Neural cell (in vitro differentiated cells): ENCODE data around the gene MOGAT1. TPM values are rescaled to one million over a fixed set of nuclear protein-coding genes. Genes with fewer than 3 reads are reported as not detected.

Experiments
- H2AFZ ChIP-seq: fragments of 200-600, 300-800 bp; sonication (generic), shearing (Covaris generic); 2 replicates; pipeline ENCODE4 v1.6.0; 2014; ENCODE audit warnings: low read depth, mild to moderate bottlenecking, antibody characterized with exemption, low read length, moderate library complexity
- H3F3A ChIP-seq: fragments of 200-600 bp; shearing (Covaris generic); 2 replicates; pipeline ENCODE4 v1.6.1; 2016; ENCODE audit warnings: mild to moderate bottlenecking, moderate library complexity, mixed read lengths, antibody characterized with exemption, low read length; ENCODE audit not compliant: insufficient read depth, poor library complexity, severe bottlenecking
- H3K27ac ChIP-seq: fragments of 200-600, 300-800 bp; sonication (generic), shearing (Covaris generic); 2 replicates; pipeline ENCODE4 v1.5.1; 2014; ENCODE audit warnings: mild to moderate bottlenecking, low read length, moderate library complexity
- H3K27me3 ChIP-seq: fragments of 300-800, 200-600 bp; sonication (generic), shearing (Covaris generic); 2 replicates; pipeline ENCODE4 v1.6.0; 2014; ENCODE audit warnings: mild to moderate bottlenecking, low read depth, low read length, moderate library complexity; ENCODE audit not compliant: insufficient read depth
- H3K36me3 ChIP-seq: fragments of 300-800, 200-600 bp; sonication (generic), shearing (Covaris generic); 2 replicates; pipeline ENCODE4 v1.5.1; 2014; ENCODE audit warnings: mild to moderate bottlenecking, antibody characterized with exemption, low read length, moderate library complexity; ENCODE audit not compliant: insufficient read depth
- H3K4me2 ChIP-seq: fragments of 300-800, 200-600 bp; sonication (generic), shearing (Covaris generic); 2 replicates; pipeline ENCODE4 v1.6.0; 2014; ENCODE audit warnings: mild to moderate bottlenecking, low read length
- H3K4me3 ChIP-seq: fragments of 300-800, 200-600 bp; sonication (generic), shearing (Covaris generic); 2 replicates; pipeline ENCODE4 v1.5.1; 2014; ENCODE audit warnings: mild to moderate bottlenecking, low read length, moderate library complexity
- H3K79me2 ChIP-seq: fragments of 200-600 bp; shearing (Covaris generic); replicated peaks from 2 replicates; pipeline ENCODE4 v1.6.0; 2014; ENCODE audit warnings: mild to moderate bottlenecking, low read length, moderate library complexity; ENCODE audit not compliant: insufficient read depth
- H3K9ac ChIP-seq: fragments of 300-800, 200-600 bp; sonication (generic), shearing (Covaris generic); 2 replicates; pipeline ENCODE4 v1.6.1; 2016; ENCODE audit warnings: mild to moderate bottlenecking, low read length, mixed read lengths
- H3K9me2 ChIP-seq: fragments of 200-600 bp; shearing (Covaris generic); 2 replicates; pipeline ENCODE4 v1.6.1; 2016; ENCODE audit warnings: mild to moderate bottlenecking, low read length, mixed read lengths; ENCODE audit not compliant: insufficient read depth
- H3K9me3 ChIP-seq: fragments of 200-600, 300-800 bp; sonication (generic), shearing (Covaris generic); 2 replicates; pipeline ENCODE4 v1.6.1; 2016; ENCODE audit warnings: mild to moderate bottlenecking, mixed run types, low read length, moderate library complexity, mixed read lengths
- H4K20me1 ChIP-seq: fragments of 200-600 bp; shearing (Covaris generic); 2 replicates; pipeline ENCODE4 v1.6.1; 2016; ENCODE audit warnings: mild to moderate bottlenecking, mixed run types; ENCODE audit not compliant: insufficient read depth
- CTCF ChIP-seq: fragments of 450-650 bp; IDR thresholded peaks from 2 replicates; pipeline ENCODE4 v1.5.1; 2014; ENCODE audit warnings: antibody characterized with exemption, mild to moderate bottlenecking, moderate library complexity; ENCODE audit not compliant: poor library complexity, severe bottlenecking
- EP300 ChIP-seq: fragments of 450-650 bp; conservative IDR thresholded peaks from 2 replicates; pipeline ENCODE4 v1.6.1; 2014; ENCODE audit warnings: antibody characterized with exemption, mild to moderate bottlenecking, moderate library complexity; ENCODE audit not compliant: poor library complexity, severe bottlenecking
- EZH2 ChIP-seq: fragments of 200-600, 300-800 bp; shearing (Covaris generic), sonication (generic); IDR thresholded peaks from 2 replicates; pipeline ENCODE4 v1.6.1; 2014; ENCODE audit warnings: antibody characterized with exemption, low read length, borderline replicate concordance, mild to moderate bottlenecking; ENCODE audit not compliant: insufficient read depth, poor library complexity, severe bottlenecking
- MXI1 ChIP-seq: fragments of 450-650 bp; conservative IDR thresholded peaks from 2 replicates; pipeline ENCODE4 v1.6.1; 2014; ENCODE audit warnings: antibody characterized with exemption, mild to moderate bottlenecking; ENCODE audit not compliant: poor library complexity, severe bottlenecking
- POLR2AphosphoS5 ChIP-seq: IDR thresholded peaks from 2 replicates; pipeline ENCODE4 v1.6.1; 2012
- RAD21 ChIP-seq: fragments of 450-650 bp; conservative IDR thresholded peaks from 2 replicates; pipeline ENCODE4 v1.6.1; 2014; ENCODE audit warnings: antibody characterized with exemption, mild to moderate bottlenecking, moderate library complexity
- SMC3 ChIP-seq: fragments of 450-650 bp; conservative IDR thresholded peaks from 2 replicates; pipeline ENCODE4 v1.6.1; 2014; ENCODE audit warnings: antibody characterized with exemption, mild to moderate bottlenecking, moderate library complexity; ENCODE audit not compliant: poor library complexity
- TAF1 ChIP-seq: IDR thresholded peaks from 2 replicates; pipeline ENCODE4 v1.6.1; 2012; ENCODE audit warnings: low read depth
- polyA plus RNA-seq: library from polyadenylated mRNA; depleted of rRNA; stranded (reverse); fragments of >200 nt; gene quantifications from 2 replicates; pipeline ENCODE4 v1.2.3, GENCODE V29; 2014
- TF ChIP-seq, protein P1 (sequence below): IDR thresholded peaks from 2 replicates; pipeline ENCODE4 v1.6.1; 2012; ENCODE audit warnings: borderline replicate concordance

The MOGAT1 gene
- polyA plus RNA-seq, 1 donor from 2014 or later = not detected

DNA sequence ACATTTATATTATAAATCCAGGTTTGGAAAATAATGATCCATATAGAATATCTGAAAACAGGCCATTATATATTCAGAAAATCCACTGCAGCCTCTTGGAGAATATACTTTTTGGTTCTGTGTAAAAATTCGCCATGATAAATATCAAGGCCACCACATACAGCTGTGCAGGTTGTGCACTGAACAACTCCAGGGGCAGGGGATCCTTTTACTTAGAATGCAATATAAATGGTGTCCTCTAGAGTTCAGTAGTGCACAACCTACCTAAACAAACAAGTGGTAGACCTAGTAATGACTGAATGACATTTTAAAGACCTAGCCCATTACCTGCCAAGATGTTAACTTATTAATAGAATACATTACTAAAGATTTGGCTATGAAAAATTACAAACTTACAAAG, 22.4 kb downstream of the MOGAT1 start:
- H3K79me2 ChIP-seq = no peaks in the 10 kb centered on the region
- no peaks in the 10 kb centered on the region for H3K36me3 ChIP-seq
- H3K4me2 ChIP-seq = no peak overlapping the region
- H3K9ac ChIP-seq = no peak overlapping the region
- no peaks in the 10 kb centered on the region for H3K9me3 ChIP-seq
- H3K9me2 ChIP-seq = no peaks in the 10 kb centered on the region
- no peaks in the 10 kb centered on the region for H4K20me1 ChIP-seq
- H2AFZ ChIP-seq = no peak overlapping the region
- H3K27ac ChIP-seq = no peak overlapping the region
- TF ChIP-seq CTCF (no peak), MXI1 (no peak), EP300 (no peak), TAF1 (no peak), EZH2 (no peak), SMC3 (no peak), RAD21 (no peak), POLR2AphosphoS5 (no peak)
- TF ChIP-seq, protein P1, sequence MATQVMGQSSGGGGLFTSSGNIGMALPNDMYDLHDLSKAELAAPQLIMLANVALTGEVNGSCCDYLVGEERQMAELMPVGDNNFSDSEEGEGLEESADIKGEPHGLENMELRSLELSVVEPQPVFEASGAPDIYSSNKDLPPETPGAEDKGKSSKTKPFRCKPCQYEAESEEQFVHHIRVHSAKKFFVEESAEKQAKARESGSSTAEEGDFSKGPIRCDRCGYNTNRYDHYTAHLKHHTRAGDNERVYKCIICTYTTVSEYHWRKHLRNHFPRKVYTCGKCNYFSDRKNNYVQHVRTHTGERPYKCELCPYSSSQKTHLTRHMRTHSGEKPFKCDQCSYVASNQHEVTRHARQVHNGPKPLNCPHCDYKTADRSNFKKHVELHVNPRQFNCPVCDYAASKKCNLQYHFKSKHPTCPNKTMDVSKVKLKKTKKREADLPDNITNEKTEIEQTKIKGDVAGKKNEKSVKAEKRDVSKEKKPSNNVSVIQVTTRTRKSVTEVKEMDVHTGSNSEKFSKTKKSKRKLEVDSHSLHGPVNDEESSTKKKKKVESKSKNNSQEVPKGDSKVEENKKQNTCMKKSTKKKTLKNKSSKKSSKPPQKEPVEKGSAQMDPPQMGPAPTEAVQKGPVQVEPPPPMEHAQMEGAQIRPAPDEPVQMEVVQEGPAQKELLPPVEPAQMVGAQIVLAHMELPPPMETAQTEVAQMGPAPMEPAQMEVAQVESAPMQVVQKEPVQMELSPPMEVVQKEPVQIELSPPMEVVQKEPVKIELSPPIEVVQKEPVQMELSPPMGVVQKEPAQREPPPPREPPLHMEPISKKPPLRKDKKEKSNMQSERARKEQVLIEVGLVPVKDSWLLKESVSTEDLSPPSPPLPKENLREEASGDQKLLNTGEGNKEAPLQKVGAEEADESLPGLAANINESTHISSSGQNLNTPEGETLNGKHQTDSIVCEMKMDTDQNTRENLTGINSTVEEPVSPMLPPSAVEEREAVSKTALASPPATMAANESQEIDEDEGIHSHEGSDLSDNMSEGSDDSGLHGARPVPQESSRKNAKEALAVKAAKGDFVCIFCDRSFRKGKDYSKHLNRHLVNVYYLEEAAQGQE = no peak
- no peaks in the 10 kb centered on the region for H3K27me3 ChIP-seq
- H3F3A ChIP-seq = no peaks in the 10 kb centered on the region
- H3K4me3 ChIP-seq = no peak overlapping the region

DNA sequence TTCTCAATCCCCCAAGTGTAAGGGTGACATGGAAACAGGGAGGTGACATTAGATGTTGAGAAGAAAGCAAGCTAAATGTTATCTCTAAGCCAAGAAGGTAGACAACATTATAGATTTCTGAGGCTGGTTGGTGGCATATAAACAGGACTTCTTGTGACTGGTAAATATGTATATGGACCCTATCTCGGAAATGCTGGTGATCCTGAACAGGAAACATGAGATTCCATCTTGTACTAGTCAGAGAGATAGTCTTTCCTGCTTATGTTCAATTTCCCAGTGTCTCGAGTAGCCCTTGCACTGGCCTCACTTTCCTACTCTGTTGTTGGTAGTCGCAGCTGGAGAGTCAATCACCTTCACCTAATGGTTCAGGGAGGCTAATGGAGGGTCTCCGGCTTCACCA, 26.8 kb downstream of the MOGAT1 start:
- Histone ChIP-seq H3K9ac (no peak overlapping the region), H3K36me3 (no peaks in the 10 kb centered on the region), H4K20me1 (no peaks in the 10 kb centered on the region), H3K27ac (no peak overlapping the region), H3K79me2 (no peaks in the 10 kb centered on the region), H3K9me2 (no peaks in the 10 kb centered on the region), H3K27me3 (no peaks in the 10 kb centered on the region), H3K4me2 (no peak overlapping the region), H3K9me3 (no peaks in the 10 kb centered on the region), H3F3A (no peaks in the 10 kb centered on the region), H2AFZ (no peak overlapping the region), H3K4me3 (no peak overlapping the region)
- no peak for TF ChIP-seq EZH2
- TF ChIP-seq POLR2AphosphoS5 = no peak
- no peak for TF ChIP-seq RAD21
- TF ChIP-seq CTCF = no peak
- no peak for TF ChIP-seq MXI1
- TF ChIP-seq, protein P1 = no peak
- no peak for TF ChIP-seq SMC3
- no peak for TF ChIP-seq EP300
- no peak for TF ChIP-seq TAF1
